Mesendoderm (in vitro differentiated cells): Measurements from ENCODE around the gene LMTK2.

Experiments
- DNase-seq: peaks from one replicate; pipeline ENCODE4 v3.0.0; 2013
- H2AK5ac ChIP-seq: 2 replicates; pipeline ENCODE4 v1.6.1; 2013; ENCODE audit warnings: low read length, inconsistent platforms
- H2BK120ac ChIP-seq: 2 replicates; pipeline ENCODE4 v1.6.1; 2013; ENCODE audit warnings: low read depth, mild to moderate bottlenecking, low read length, moderate library complexity, mixed read lengths
- H2BK15ac ChIP-seq: replicated peaks from 2 replicates; pipeline ENCODE4 v1.6.1; 2013; ENCODE audit warnings: low read depth, mild to moderate bottlenecking, moderate library complexity
- H2BK5ac ChIP-seq: 2 replicates; pipeline ENCODE4 v1.6.1; 2013; ENCODE audit warnings: low read length, inconsistent platforms
- H3K18ac ChIP-seq: 2 replicates; pipeline ENCODE4 v1.6.1; 2013; ENCODE audit warnings: mild to moderate bottlenecking, low read length, mixed read lengths
- H3K23ac ChIP-seq: one replicate; pipeline ENCODE4 v1.6.1; 2013; ENCODE audit warnings: low read length
- H3K27ac ChIP-seq: 2 replicates; pipeline ENCODE4 v1.5.1; 2013; ENCODE audit warnings: low read depth, mild to moderate bottlenecking, inconsistent platforms, low read length, moderate library complexity
- H3K27me3 ChIP-seq: 2 replicates; pipeline ENCODE4 v1.6.1; 2013; ENCODE audit warnings: low read length, control low read depth, mild to moderate bottlenecking, inconsistent platforms; ENCODE audit not compliant: insufficient read depth, poor library complexity
- H3K36me3 ChIP-seq: 2 replicates; pipeline ENCODE4 v1.6.1; 2013; ENCODE audit warnings: low read length, inconsistent platforms; ENCODE audit not compliant: control insufficient read depth, insufficient read depth
- H3K4ac ChIP-seq: one replicate; pipeline ENCODE4 v1.6.1; 2013; ENCODE audit warnings: low read depth, mild to moderate bottlenecking, low read length, moderate library complexity
- H3K4me1 ChIP-seq: 2 replicates; pipeline ENCODE4 v1.6.1; 2013; ENCODE audit warnings: low read depth, low read length, inconsistent platforms; ENCODE audit not compliant: control insufficient read depth
- H3K4me2 ChIP-seq: 2 replicates; pipeline ENCODE4 v1.6.1; 2013; ENCODE audit warnings: low read length
- H3K4me3 ChIP-seq: 2 replicates; pipeline ENCODE4 v1.5.1; 2013; ENCODE audit warnings: mild to moderate bottlenecking, low read length
- H3K56ac ChIP-seq: one replicate; pipeline ENCODE4 v1.6.1; 2013; ENCODE audit warnings: low read length
- H3K79me1 ChIP-seq: 2 replicates; pipeline ENCODE4 v1.6.1; 2013; ENCODE audit warnings: low read length, inconsistent platforms
- H3K79me2 ChIP-seq: 2 replicates; pipeline ENCODE4 v1.6.1; 2013; ENCODE audit warnings: mild to moderate bottlenecking, low read length; ENCODE audit not compliant: control insufficient read depth, insufficient read depth
- H3K9ac ChIP-seq: 2 replicates; pipeline ENCODE4 v1.6.1; 2013; ENCODE audit warnings: low read length, inconsistent platforms
- H4K5ac ChIP-seq: one replicate; pipeline ENCODE4 v1.6.1; 2013; ENCODE audit warnings: low read length
- H4K8ac ChIP-seq: one replicate; pipeline ENCODE4 v1.6.1; 2013; ENCODE audit warnings: low read depth, mild to moderate bottlenecking, control low read depth, low read length, moderate library complexity
- WGBS: extraction: QIAGEN DNeasy Blood & Tissue Kit; methylation state at CpG from one replicate; pipeline ENCODE4 v1.1.7; 2013; ENCODE audit warnings: low lambda C conversion rate, missing lambda C conversion rate; ENCODE audit not compliant: insufficient coverage; ENCODE audit errors: extremely low coverage; 5-methylcytosine and 5-hydroxymethylcytosine counted together

Gene LMTK2

GRCh38 chr7:98223351-98223897, 116.8 kb downstream of the LMTK2 start:
- Histone ChIP-seq H2BK15ac (no peak overlapping the region), H3K9ac (no peak overlapping the region), H3K79me1 (no peaks in the 10 kb centered on the region), H3K4me1 (no peaks in the 10 kb centered on the region), H3K27ac (no peak overlapping the region), H4K5ac (no peak overlapping the region), H4K8ac (no peak overlapping the region), H2BK5ac (no peak overlapping the region), H3K23ac (no peak overlapping the region), H3K4me2 (no peak overlapping the region), H3K18ac (no peak overlapping the region), H2BK120ac (no peak overlapping the region), H3K27me3 (no peaks in the 10 kb centered on the region), H2AK5ac (no peak overlapping the region), H3K79me2 (no peaks in the 10 kb centered on the region), H3K4me3 (no peak overlapping the region), H3K36me3 (no peaks in the 10 kb centered on the region), H3K4ac (no peak overlapping the region), H3K56ac (no peak overlapping the region)
- DNase-seq, result no peak
- no CpG with 5 or more reads among the region's 15 CpGs for WGBS

- H3K36me3 ChIP-seq, result no peaks in the 10 kb centered on the region
- no peaks in the 10 kb centered on the region for H3K4me1 ChIP-seq
- no peaks in the 10 kb centered on the region for H3K79me2 ChIP-seq
- no peak overlapping the region for H4K5ac ChIP-seq
- no peak overlapping the region for H2BK120ac ChIP-seq
- no peak overlapping the region for H3K18ac ChIP-seq
- no CpG with 5 or more reads among the region's 21 CpGs for whole genome bisulfite sequencing
- no peak overlapping the region for H4K8ac ChIP-seq
- H2AK5ac ChIP-seq, result no peak overlapping the region
- no peak for DNase-seq
- H3K4me3 ChIP-seq, result no peak overlapping the region
- no peaks in the 10 kb centered on the region for H3K27me3 ChIP-seq
- H3K4ac ChIP-seq, result no peak overlapping the region
- no peak overlapping the region for H3K56ac ChIP-seq
- no peak overlapping the region for H3K9ac ChIP-seq
- H2BK5ac ChIP-seq, result no peak overlapping the region
- no peak overlapping the region for H2BK15ac ChIP-seq
- no peak overlapping the region for H3K4me2 ChIP-seq
- no peak overlapping the region for H3K27ac ChIP-seq
- H3K23ac ChIP-seq, result no peak overlapping the region
- H3K79me1 ChIP-seq, result no peaks in the 10 kb centered on the region
Observed at GRCh38 chr7:98223898-98224700, 117.4 kb downstream of the LMTK2 start.

GRCh38 chr7:98224701-98225181, 118.1 kb downstream of the LMTK2 start:
- Histone ChIP-seq H2BK5ac (no peak overlapping the region), H2BK15ac (no peak overlapping the region), H3K23ac (no peak overlapping the region), H3K27me3 (no peaks in the 10 kb centered on the region), H2AK5ac (no peak overlapping the region), H3K56ac (no peak overlapping the region), H3K9ac (no peak overlapping the region), H3K4ac (no peak overlapping the region), H3K79me2 (no peaks in the 10 kb centered on the region), H3K18ac (no peak overlapping the region), H3K27ac (no peak overlapping the region), H4K8ac (no peak overlapping the region), H3K4me1 (no peaks in the 10 kb centered on the region), H2BK120ac (no peak overlapping the region), H3K4me2 (no peak overlapping the region), H3K36me3 (no peaks in the 10 kb centered on the region), H3K4me3 (no peak overlapping the region), H4K5ac (no peak overlapping the region), H3K79me1 (no peaks in the 10 kb centered on the region)
- WGBS, result no CpG with 5 or more reads among the region's 21 CpGs
- no peak for DNase-seq

GRCh38 chr7:98225913-98226614, 119.4 kb downstream of the LMTK2 start:
- no peak overlapping the region for H3K27ac ChIP-seq
- no peaks in the 10 kb centered on the region for H3K36me3 ChIP-seq
- no CpG with 5 or more reads among the region's 16 CpGs for WGBS
- no peak overlapping the region for H4K5ac ChIP-seq
- no peak overlapping the region for H3K23ac ChIP-seq
- no peaks in the 10 kb centered on the region for H3K27me3 ChIP-seq
- no peaks in the 10 kb centered on the region for H3K4me1 ChIP-seq
- no peak overlapping the region for H2BK15ac ChIP-seq
- no peak overlapping the region for H3K9ac ChIP-seq
- no peak overlapping the region for H2BK120ac ChIP-seq
- H4K8ac ChIP-seq, result no peak overlapping the region
- no peaks in the 10 kb centered on the region for H3K79me2 ChIP-seq
- H2AK5ac ChIP-seq, result no peak overlapping the region
- no peak overlapping the region for H3K4ac ChIP-seq
- no peak overlapping the region for H3K4me3 ChIP-seq
- H3K4me2 ChIP-seq, result no peak overlapping the region
- no peak overlapping the region for H3K18ac ChIP-seq
- no peak overlapping the region for H2BK5ac ChIP-seq
- no peak for DNase-seq
- no peaks in the 10 kb centered on the region for H3K79me1 ChIP-seq
- H3K56ac ChIP-seq, result no peak overlapping the region

- WGBS, result no CpG with 5 or more reads among the region's 18 CpGs
- Histone ChIP-seq H3K56ac (no peak overlapping the region), H3K18ac (no peak overlapping the region), H2AK5ac (no peak overlapping the region), H3K9ac (no peak overlapping the region), H4K8ac (no peak overlapping the region), H3K36me3 (no peaks in the 10 kb centered on the region), H3K23ac (no peak overlapping the region), H3K27ac (no peak overlapping the region), H4K5ac (no peak overlapping the region), H3K79me2 (no peaks in the 10 kb centered on the region), H3K27me3 (no peaks in the 10 kb centered on the region), H3K4me2 (no peak overlapping the region), H3K4me1 (no peaks in the 10 kb centered on the region), H3K4me3 (no peak overlapping the region), H3K4ac (no peak overlapping the region), H3K79me1 (no peaks in the 10 kb centered on the region), H2BK15ac (no peak overlapping the region), H2BK5ac (no peak overlapping the region), H2BK120ac (no peak overlapping the region)
- no peak for DNase-seq
Observed at GRCh38 chr7:98227939-98228338, 121.3 kb downstream of the LMTK2 start.
